HG03521 (cell line): ENCODE data around the gene GSTO1.
A peak's percentile ranks its signal among the peaks of the same experiment; 100 is the strongest.

Source experiments
- ATAC-seq: cut with Tn5 transposase; IDR thresholded peaks from one replicate; pipeline ENCODE4 v1.9.1; 2021; ENCODE audit warnings: mild to moderate bottlenecking, moderate library complexity; ENCODE audit not compliant: unreplicated experiment

The GSTO1 gene

DNA sequence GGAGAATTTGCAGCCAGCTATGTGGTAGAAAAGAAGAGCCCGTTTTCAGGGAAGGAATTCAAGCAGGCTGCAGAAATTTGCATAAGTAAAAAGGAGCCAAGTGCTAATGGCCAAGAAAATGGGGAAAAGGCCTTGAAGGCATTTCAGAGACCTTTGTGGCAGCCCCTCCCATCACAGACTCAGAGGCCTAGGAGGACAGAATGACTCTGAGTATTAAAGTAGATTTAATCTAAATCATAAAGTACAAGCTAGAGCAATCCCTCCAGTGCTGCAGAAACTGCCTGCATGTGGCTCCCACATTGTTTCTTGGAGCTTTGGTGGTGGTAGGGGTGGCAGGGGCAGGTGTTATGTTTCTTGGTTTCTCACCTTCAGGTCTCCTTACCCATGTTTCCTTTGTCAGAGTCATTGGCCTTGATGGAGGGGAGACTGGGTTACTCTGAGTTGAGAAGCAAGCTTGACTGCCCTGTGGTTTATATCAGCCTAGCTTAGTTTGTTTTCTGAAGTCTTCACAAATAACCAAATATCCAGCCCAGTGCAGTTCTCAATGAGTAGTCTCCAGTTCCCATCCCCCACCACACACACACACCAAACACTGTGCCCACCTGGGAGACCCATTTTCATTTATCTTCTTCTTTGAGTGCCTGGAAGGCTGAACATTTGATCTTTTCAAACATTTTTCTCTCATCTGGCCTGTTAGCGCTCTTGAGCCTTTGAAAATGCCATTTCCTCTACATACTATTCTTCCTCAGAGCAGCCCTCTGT lies 49.1 kb downstream of the GSTO1 start:
- no peak for ATAC-seq

GRCh38 chr10:104304356-104304745 lies 49.7 kb downstream of the GSTO1 start:
- no peak for ATAC-seq

- ATAC-seq: no peak
These were observed 50.2 kb downstream of the GSTO1 start for GRCh38 chr10:104304927-104305326.

DNA sequence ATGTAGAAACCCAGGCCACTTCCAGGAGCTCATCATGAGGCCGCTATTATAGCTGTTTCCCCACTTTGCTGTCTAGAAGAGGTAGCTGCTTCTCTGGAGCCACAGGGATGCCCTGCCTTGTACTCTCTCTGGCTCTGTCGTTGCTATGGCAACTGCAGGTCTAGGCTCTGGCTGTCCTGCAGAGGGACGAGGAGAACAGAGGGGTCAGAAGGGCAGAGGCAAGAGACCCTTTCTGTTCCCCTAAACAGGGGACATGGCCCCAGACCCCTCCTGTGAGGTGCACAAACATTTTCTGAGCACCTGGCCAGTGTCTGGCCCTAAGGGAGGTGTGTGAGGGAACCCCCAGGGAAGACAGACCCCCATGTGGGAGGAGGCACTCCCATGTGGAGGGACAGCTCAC lies 52.2 kb downstream of the GSTO1 start:
- ATAC-seq: no peak

- ATAC-seq: no peak
These were observed 53.1 kb downstream of the GSTO1 start for GRCh38 chr10:104307576-104308438.

DNA sequence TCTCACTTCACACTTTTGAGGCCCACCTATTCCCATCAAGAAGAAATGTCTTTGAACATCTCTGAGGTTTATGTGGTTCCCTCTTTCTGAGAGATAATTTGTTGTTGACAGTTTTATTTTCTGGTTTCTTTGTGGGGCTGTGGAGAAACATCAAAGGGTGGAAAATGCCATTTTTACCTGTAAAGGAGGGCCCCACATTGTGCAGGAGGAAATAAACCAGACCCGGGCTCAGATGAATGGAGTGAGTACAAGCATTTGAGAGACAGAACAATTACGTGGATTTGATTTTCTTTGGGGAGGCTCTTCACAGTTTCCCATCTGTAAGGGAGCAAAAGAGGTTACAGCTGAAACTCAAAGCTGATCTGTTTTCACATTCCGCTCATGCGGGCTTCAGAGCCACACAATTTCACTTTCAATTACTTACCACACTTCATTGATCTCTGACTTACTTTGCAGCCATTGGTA lies 53.8 kb downstream of the GSTO1 start:
- peak; percentile 62 for ATAC-seq

GRCh38 chr10:104309980-104310978 lies 55.6 kb downstream of the GSTO1 start:
- no peak for ATAC-seq

DNA sequence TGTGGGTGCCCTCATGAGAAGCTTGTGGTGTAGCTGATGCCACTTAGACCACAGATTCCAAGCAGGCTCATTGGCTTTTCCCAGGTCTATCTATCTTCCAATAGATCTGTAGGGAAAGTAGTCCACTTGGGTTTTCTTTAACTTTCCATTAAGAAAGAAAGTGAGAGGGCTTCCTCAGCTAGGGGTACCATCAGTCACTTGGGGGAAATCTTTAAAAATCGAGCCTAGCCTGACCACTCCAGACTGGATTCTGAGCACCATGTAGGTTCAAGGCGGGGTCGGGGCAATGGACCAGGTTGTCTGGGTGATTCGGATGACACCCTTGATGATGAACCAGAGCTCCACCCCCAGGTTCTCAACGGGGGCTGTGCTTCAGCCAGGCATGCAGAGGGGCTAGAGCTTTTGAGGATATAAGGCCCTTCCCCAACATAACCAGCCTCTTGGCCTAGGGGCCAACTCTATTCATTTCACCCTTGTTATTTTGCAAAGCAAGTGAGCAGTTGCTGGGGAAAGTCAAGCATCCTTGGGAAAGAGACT lies 56.6 kb downstream of the GSTO1 start:
- ATAC-seq: no peak

DNA sequence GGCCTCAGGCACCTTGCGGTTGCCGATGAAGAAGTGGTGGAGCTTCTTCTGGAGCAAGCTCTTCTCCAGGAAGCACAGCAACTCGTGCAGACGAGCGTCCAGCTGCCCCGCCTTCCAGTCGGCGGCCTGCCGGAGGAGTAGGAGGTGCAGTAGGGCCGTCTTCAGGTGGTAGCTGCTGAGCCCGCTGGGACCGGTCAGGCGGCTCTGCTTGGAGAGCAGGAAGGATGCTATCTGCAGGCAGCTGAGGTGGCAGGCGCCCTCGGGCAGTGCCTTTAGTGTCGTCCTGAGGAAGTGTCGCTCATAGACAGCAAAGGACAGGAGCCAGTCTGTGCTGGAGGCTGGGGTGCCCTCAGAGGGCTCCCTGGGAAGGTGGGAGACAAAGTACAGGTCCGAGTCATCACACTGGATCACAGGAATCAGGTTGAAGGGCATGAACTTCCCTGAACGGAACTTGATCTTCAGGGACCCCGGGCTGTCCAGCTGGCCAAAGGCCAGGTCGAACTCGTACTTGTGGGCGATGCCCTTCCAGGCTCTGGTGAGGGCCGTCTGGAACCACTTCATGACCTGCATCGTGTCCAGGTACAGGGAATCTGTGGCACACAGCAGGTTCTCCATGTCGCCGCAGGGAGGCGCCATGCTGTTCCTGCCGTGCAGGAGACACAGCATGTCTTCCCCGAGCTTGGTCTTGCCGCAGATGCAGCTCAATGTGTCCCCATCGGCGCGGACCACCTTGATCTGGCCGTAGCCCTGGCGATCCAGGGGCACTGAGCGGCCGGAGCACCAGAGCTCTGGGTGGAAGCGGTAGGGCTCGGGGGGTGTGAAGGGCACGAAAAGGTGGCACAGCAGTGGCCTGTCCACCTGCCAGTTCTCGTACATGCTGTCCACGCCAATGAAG lies 60.1 kb downstream of the GSTO1 start:
- no peak for ATAC-seq

DNA sequence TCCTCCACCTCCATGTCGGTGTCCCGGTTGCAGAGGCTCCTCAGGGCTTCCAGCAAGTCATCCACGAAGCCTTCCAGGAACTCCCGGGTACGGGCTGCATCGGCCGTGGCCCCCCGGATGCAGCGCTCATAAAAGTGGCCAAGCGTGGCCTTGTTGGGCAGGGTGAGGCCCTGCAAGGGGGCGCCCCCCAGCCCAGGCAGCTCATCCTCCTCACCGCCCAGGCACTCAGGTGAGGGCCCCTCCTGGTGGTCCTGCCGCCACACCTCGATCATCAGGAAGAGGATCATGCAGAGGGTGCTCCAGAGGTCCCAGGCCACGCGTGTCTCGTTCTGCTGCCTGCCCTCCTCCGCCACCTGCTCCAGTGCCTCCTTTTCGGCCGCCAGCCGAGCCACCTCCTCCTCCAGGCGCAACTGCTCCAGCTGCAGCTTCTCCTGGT lies 60.8 kb downstream of the GSTO1 start:
- ATAC-seq: no peak

GRCh38 chr10:104316321-104317099 lies 61.8 kb downstream of the GSTO1 start:
- no peak for ATAC-seq
